GM18519 (cell line): ENCODE data around the gene MMP24.

ENCODE experiments used
- ATAC-seq: cut with Tn5 transposase; IDR thresholded peaks from one replicate; pipeline ENCODE4 v1.9.1; 2021; ENCODE audit warnings: mild to moderate bottlenecking, moderate library complexity; ENCODE audit not compliant: unreplicated experiment, low FRiP score

The MMP24 gene

DNA sequence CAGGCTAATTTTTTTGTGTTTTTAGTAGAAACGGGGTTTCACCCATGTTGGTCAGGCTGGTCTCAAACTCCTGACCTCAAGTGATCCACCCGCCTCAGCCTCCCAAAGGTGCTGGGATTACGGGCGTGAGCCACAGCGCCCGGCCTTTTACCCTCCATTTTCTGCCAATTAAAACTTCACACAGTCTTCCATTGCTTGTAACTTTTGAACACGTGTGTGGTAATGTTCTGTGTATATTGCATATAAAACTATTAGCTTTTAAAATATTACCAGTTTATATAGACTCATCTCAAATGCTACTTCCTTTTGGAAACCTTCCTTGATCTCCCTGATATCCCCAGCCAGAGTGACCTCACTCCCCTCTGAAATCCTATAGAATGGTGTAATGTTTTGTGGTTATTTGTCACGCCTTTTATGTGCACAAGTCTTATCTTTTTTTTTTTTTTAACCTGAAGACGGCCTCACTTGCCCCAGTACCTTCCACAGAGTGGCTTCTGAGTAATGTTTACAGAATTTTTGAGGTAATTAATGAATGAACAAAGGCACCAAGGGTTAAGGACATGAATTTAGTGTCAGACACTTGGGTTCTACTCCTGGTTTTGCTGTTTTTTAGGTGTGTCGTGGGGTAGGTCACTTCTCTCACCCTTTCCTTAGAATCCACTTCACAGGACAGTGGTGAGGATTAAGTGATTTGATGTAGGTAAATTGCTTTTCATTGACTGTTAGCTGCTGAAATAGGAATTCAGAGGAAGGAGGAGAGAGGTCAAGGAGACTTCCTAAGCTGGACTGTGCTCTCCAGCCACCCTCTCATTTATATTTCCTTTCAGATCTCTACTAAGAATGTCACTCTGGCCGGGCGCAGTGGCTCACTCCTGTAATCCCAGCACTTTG lies 11.2 kb upstream of the MMP24 start:
- ATAC-seq, result no peak

DNA sequence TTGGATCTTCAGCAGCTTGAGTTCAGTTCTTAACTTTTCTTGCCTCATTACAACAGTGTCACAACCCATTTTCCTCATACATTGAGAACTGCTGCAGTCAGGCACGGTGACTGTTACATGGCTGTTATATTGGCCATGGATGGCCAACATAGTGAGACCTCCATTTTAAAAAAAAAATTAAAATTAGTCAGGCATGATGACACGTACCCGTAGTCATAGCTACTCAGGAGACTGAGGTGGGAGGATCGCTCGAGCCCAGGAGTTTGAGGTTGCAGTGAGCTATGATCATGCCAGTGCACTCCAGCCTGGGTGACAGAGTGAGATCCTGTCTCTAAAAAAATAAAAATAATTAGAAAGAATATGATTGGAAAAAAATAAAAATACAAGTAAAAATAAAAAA lies 9.9 kb upstream of the MMP24 start:
- no peak for ATAC-seq

DNA sequence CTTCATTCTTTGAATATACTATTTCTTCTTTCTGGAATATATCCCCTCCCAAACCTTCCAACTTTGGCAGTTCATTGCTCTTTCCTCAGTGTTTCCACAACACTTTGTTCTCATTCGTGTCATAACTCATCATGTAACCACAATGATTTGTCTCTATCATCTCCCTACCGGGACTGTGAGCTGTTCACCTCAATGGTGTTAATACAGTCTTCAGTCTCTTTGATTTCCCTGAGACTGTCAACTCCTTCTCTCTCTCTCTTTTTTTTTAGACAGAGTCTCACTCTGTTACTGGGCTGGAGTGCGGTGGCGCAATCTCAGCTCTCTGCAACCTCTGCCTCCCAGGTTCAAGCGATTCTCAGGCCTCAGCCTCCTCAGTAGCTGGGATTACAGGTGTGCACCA lies 2.5 kb upstream of the MMP24 start:
- ATAC-seq, result no peak

DNA sequence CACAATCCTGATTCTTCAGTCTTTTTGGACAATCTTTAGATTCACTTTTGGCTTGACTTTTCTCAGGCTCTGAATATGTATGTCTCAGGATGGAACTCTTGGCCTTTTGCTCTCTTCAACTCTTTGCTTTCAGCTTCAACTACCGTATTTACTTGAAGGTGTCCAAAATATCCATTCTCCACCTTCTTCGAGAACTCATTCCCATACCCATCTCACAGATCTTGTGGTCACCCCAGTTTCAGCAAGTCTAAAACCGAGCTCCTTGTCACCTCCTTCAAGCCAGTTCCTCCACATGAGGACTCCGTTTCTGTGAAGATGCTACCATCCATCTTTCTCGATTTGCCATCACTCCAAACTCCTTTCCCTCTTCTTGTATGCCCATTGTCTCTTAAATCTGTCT lies 2.0 kb upstream of the MMP24 start:
- ATAC-seq, result no peak

DNA sequence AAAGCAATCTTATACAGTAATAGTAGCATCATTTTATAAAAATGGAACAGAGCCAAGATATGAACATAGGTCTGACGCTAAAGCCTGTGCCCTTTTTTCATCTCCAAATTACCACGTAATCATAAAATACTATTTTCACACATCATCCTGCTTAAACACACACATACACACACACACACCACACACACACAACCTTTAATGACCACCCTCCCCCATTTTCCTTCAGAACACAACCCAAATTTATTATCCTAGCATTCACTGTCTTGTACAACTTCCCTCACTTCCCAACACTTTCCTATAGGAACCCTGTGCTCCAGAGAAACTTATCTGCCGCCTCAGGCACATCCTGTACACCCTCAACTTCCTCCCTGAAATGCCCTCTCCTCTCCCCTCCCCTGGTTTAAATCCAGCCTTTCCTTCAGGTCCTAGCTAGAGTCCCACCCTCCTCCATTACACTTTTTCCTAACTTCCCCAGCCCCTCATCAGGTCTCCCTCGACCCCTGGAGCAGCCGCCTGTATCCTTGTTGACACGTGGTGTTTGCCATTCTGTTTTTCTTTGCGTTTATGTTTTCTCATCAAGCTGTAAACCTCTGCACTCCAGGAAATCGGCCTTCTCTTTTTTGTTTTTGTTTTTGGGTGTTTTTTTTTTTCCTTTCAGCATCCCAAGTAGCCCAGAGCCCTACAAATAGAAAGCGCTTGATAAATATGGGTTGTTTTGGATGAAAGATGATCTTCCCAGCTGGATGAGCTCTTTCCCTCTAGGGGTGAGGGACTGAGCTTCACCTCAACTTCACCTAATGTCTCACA lies 968 bp upstream of the MMP24 start:
- no peak for ATAC-seq

DNA sequence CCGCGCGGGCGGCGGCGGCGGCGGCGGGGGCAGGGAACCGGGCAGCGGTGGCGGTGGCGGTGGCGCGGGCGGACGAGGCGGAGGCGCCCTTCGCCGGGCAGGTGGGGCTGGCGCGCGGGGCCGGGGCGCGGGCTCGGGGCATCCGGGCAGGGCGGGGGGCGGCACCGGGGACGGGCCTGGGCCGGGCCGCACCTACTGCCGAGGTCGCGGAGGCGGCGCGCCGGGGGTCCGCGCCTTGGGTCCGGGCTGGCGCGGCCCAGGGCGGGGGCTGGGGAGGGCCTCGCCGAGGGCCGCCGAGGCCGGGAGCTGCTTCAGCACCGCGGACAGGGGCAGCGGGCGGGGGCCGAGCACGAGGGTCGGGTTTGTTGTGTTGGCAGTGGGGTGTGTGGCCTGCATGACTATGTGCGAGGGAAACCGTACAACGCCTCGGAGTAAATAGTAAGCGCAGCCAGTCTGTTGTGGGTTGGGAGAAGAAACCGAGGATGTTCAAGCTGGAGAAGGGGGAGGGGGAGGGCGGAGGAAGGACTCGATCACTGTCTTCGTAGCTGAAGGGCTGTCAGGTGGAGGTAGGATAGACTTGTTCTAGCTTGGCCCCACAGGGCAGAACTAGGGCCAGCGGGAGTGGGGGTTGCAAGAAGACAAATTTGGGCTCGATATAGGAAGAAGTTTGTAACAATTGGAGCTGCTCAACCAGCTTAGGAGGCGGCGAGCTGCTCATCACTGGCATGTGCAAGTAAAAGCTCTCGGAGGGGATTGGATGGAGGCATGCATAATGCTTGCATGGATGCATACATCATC lies 593 bp downstream of the MMP24 start:
- no peak for ATAC-seq

DNA sequence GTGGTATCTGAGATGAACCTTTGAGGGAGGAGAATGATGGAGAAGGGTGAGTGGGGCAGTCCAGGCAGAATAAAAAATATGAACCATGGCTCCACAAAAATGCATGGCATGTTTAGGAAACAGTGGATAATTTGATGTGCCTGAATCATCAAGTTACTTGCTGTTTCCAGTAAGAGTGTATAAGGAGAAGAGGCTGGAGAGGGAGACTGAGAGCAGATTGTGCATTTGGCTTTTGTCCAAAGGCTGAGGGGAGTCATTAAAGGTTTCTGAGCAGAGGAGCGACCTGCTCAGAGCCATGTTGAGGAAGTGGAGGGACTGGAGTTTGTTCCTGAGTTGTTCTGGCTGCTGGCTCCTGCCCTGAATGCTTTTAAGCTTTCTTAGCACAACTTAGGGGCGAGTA lies 6.1 kb downstream of the MMP24 start:
- ATAC-seq, result no peak

DNA sequence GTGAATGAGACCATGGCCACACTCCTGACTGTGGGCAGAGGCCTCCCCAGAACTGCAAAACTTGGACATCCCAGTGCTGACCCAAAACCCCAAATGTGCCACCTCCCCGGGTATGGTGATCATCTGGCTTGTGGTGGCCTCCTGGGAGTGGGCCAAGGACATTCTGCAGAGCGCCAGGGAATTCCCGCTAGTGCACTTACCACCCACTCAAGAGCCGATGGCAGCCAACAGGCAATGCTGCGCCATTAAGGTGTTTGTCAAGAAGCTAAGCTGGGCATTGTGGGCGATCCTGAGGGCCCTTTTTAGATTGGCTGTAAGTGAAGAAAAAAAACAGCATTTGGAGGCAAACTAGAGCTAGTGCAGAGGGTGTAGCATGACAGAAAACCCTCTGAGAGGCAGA lies 9.4 kb downstream of the MMP24 start:
- no peak for ATAC-seq

DNA sequence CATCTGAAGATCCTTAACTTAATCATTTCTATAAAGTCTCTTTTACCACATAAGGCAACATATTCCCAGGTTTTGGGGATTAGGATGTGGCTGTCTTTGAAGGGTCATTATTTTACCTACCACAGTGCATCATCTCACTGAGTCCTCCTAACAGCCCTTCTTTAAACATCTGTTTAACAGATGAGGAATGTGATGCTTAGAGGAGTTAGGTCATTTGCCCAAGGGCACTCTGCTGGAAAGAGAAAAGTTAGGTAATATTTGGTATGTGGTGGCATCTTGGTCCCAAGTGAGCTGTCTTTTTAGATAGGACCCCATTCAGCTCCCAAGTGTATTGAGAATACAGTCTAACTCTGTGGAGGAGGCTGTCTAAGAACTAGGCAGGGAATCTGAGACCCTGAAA lies 11.0 kb downstream of the MMP24 start:
- no peak for ATAC-seq

DNA sequence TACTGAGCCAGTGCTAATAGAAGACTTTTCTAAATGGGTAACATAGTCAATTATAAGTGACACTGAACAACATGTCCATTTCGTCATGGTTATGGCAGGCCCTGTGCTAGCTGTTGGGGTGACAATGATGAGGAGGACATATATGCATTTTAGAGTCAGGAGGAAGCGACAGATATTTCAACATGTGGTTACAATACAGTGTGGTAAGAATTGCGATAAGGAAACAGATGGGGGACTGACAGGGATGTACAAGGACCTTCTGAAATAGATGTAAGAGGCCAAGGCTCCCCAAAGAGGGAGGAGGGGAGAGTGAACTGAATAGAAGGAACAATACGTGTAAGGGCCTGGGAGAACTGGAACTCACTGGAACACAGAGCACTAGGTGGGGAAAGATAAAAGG lies 11.7 kb downstream of the MMP24 start:
- ATAC-seq, result no peak

DNA sequence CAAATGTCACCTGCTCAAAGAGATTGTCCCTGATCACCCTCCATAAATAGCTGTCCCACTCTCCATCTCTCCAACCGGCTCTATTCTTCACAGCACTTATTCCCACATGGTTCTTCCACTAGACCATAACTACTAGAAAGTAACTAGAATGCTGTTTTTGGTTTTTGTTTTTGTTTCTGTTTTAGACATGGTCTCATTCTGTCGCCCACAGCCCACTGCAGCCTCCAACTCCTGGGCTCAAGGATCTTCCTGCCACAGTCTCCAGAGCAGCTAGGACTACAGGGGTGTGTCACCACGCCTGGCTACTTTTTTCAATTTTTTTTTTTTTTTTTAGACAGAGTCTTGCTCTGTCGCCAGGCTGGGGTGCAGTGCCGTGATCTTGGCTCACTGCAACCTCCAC lies 12.2 kb downstream of the MMP24 start:
- ATAC-seq, result no peak

DNA sequence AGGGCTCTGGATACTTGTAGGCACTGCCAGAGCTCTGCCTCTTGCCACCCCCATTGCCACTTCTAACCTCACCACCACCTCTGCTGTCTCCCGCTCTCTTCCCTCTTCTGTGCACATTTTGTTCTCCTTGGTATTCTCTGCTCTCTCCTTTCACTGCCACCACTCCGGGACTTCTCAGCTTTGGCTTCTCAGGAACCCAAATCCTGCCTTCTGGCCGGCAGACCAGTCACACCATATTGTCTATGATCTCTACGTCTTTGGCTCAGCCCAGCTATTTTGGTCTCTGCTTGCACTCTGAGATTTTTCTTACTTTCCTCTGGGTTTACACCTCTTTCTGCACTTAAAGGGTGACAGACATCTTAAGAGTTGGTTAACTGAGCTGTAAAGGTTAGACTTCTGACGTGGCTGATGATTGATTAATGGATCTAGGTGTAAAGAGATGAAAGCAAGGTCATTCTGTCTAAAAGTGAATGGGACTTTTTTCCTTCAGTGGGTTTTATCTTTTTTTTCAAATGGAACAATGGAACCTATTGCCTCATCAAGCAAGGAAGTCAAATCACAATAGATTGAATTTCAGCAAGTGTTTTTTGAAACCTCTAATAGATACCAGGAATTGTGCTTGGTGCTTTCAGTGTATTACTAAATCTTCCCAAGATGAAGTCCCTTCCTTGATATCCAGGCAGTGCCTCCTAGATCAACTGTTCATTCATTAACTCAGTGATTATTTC lies 13.8 kb downstream of the MMP24 start:
- ATAC-seq, result no peak

DNA sequence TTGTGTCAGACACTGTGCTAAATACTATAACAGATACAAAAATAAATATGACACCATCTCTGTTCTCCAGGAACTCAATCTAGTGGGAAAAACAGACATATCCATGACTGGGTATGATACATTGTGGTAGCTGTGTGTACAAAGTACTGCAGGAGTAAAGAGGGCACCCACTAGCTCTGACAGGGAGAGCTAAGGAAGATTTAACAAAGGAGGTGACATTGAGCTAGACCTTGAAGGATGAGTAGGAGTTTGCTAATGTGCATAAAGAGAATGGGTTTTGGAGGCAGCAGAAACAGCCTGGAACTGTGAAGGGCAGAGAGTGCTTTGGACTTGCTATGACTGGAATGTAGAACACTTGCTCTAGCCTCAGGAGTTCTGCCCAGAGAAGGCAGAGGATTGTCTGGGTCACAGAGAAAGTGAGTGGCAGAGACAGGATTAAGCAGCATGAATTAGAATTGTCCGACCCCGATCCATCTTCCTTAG lies 14.4 kb downstream of the MMP24 start:
- no peak for ATAC-seq

DNA sequence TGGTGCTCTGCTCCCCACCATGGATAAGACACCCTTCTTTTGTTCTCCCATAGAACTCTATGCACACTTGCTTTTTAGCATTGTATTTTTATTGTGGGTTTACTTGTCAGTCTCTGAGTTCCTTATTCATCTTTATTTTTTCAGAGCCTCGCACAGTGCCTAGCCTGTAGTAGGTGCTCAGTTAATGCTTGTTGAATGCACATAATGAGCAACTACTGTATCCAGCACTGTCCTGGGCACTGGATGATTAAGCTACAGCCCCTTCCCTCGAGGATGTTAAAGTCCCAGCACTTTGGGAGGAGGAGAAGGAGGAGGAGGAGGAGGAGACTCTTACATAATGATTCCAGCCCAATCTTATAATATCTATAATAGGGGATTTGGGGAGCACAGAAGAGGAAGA lies 16.8 kb downstream of the MMP24 start:
- no peak for ATAC-seq

DNA sequence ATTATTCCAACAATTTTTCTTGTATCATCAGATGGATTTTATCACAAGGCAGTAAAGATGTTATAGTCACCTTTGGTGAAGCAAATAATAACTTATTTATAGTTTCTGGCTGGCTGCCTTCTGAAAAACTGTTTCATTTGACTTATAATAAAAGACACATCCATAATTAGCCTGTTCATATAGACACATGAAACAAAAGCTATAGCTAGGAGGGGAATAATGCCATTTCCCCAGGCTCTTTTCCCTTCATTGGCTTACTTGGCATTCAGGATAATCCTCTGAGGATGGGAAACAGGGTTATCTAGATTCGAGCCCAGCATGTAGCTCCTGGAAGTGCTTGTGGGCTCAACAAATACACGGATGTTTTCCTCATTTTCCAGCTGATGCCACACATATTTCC lies 17.5 kb downstream of the MMP24 start:
- ATAC-seq, result no peak

DNA sequence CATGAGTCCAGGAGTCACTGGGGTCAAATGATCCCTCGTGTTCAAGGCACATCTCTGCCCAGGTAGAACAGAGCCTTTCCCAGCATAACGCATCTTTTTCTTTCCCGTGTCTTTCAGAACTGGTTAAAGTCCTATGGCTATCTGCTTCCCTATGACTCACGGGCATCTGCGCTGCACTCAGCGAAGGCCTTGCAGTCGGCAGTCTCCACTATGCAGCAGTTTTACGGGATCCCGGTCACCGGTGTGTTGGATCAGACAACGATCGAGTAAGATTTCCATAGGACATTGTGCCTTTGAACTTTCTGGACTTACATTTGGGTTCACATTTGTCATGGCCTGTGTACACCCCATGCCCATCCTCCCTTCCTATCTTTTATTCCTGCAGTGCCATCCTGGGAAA lies 20.2 kb downstream of the MMP24 start:
- ATAC-seq, result no peak

DNA sequence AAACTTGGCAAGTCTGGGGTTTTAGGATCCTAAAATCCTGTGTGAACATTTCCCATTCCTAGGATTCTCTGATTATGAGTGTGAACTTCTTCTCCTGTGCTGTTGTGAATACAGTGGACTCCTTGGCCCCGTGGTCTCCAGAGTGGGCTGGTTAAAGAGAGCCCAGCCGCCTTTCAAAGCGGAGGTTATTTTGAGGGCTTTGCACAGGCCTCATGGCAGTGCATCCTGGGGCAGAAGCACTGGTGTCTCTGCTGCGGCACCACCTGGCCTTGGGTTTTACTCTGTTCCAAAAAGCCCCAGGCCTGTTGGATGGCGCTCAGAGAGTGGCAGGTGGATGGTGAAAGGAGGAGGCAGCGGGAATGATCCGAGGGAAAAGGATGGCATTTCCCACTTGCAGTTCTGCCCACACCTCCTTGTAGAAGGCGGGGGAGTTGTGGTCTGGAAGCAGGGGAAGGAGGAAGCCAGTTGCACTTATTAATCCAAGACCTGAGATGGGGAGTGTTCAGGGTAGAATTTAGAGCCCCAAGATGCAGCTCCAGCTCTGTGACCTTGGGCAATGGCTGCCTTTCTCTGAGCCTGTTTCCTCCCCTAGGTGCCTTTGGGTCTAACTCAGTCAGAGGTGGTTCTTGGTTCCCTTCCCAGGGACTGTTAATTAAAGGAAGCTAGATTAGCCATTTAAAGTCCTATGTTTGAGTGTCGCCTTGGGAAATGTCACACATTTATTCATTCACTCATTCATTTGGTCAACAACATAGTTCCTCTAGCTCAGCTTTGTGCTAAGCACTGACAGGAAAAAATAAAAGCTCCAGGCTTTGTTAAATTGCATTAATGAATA lies 22.4 kb downstream of the MMP24 start:
- no peak for ATAC-seq

DNA sequence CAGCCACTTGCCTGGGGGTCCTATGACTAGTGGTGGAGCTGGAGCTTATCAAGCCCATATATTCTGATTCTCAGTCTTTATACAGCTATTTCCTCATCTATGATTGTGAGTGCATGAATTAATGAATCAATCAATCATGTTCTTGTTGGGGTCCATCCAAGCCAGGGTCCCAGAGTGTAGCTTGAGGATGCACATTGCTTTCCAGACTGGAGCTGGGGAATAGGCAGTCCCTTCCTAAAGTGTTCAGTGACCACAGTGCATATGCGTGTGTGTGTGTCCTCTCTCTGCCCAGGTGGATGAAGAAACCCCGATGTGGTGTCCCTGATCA lies 25.1 kb downstream of the MMP24 start:
- ATAC-seq, result no peak

DNA sequence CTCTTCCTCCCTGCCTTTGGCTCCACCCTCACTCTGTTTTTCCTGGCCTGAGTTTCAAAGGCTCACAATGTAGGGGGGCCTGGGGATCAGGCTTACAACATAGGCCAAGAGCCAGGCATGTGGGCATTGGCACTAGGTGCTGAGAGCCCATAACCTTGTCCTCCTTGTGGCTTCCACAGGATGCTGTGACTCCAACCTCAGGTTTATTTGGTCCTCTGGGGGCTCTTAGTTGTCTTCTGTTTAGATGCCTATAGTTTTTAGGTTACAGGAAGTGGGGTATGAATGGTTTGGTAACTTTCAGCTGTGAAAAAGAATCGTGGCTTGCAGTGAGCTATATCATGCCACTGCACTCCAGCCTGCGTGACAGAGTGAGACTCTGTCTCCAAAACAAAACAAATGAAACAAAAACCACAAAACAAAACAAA lies 25.6 kb downstream of the MMP24 start:
- ATAC-seq, result no peak
